HEK293 (cell line): ENCODE measurements around the gene DCBLD2.

Experiments used
- ATF2 ChIP-seq: fragments of 450-650 bp; formaldehyde crosslinking; IDR thresholded peaks from 2 replicates; pipeline ENCODE4 v1.5.1; 2016; ENCODE audit warnings: missing biosample characterization, missing genetic modification characterization, low read depth
- CTCF ChIP-seq: fragments of 450-650 bp; formaldehyde crosslinking; IDR thresholded peaks from 2 replicates; pipeline ENCODE4 v1.5.1; 2016; ENCODE audit warnings: missing biosample characterization, missing genetic modification characterization
- GLI4 ChIP-seq: fragments of 450-650 bp; formaldehyde crosslinking; IDR thresholded peaks from 2 replicates; pipeline ENCODE4 v1.5.1; 2016; ENCODE audit warnings: missing biosample characterization, missing genetic modification characterization
- RBAK ChIP-seq: fragments of 450-650 bp; formaldehyde crosslinking; IDR thresholded peaks from 2 replicates; pipeline ENCODE4 v1.5.1; 2016; ENCODE audit warnings: missing biosample characterization, missing genetic modification characterization
- ZBTB21 ChIP-seq: fragments of 450-650 bp; formaldehyde crosslinking; IDR thresholded peaks from 2 replicates; pipeline ENCODE4 v1.5.1; 2017; ENCODE audit warnings: missing biosample characterization, missing genetic modification characterization
- ZNF114 ChIP-seq: fragments of 450-650 bp; formaldehyde crosslinking; IDR thresholded peaks from 2 replicates; pipeline ENCODE4 v1.5.0; 2017; ENCODE audit warnings: missing biosample characterization, missing genetic modification characterization
- ZNF549 ChIP-seq: fragments of 450-650 bp; IDR thresholded peaks from 2 replicates; pipeline ENCODE4 v1.5.1; 2018; ENCODE audit warnings: missing biosample characterization, missing genetic modification characterization, mild to moderate bottlenecking, inconsistent platforms, moderate library complexity
- ZNF629 ChIP-seq: fragments of 450-650 bp; formaldehyde crosslinking; IDR thresholded peaks from 2 replicates; pipeline ENCODE4 v1.5.1; 2017; ENCODE audit warnings: missing biosample characterization, missing genetic modification characterization
- ZNF670 ChIP-seq: fragments of 450-650 bp; formaldehyde crosslinking; IDR thresholded peaks from 2 replicates; pipeline ENCODE4 v1.5.1; 2016; ENCODE audit warnings: missing biosample characterization, missing genetic modification characterization, low read depth
- TF ChIP-seq, protein P1 (sequence below): fragments of 450-650 bp; formaldehyde crosslinking; IDR thresholded peaks from 2 replicates; pipeline ENCODE4 v1.5.1; 2016; ENCODE audit warnings: missing biosample characterization, missing genetic modification characterization
- TF ChIP-seq, protein P2 (sequence below): IDR thresholded peaks from 2 replicates; pipeline ENCODE4 v1.6.1; 2011; ENCODE audit warnings: mild to moderate bottlenecking, low read depth, low read length, borderline replicate concordance

GRCh38 chr3:98912448-98912847 is 11.0 kb upstream of the DCBLD2 start:
- TF ChIP-seq ZNF670 (tag by site-specific recombination) (no peak), ZNF549 (no peak), ZNF114 (no peak), GLI4 (tag by site-specific recombination) (no peak), ATF2 (tag by site-specific recombination) (no peak), ZBTB21 (no peak), RBAK (tag by site-specific recombination) (no peak), CTCF (tag by site-specific recombination) (no peak), ZNF629 (no peak)
- TF ChIP-seq, protein P1, sequence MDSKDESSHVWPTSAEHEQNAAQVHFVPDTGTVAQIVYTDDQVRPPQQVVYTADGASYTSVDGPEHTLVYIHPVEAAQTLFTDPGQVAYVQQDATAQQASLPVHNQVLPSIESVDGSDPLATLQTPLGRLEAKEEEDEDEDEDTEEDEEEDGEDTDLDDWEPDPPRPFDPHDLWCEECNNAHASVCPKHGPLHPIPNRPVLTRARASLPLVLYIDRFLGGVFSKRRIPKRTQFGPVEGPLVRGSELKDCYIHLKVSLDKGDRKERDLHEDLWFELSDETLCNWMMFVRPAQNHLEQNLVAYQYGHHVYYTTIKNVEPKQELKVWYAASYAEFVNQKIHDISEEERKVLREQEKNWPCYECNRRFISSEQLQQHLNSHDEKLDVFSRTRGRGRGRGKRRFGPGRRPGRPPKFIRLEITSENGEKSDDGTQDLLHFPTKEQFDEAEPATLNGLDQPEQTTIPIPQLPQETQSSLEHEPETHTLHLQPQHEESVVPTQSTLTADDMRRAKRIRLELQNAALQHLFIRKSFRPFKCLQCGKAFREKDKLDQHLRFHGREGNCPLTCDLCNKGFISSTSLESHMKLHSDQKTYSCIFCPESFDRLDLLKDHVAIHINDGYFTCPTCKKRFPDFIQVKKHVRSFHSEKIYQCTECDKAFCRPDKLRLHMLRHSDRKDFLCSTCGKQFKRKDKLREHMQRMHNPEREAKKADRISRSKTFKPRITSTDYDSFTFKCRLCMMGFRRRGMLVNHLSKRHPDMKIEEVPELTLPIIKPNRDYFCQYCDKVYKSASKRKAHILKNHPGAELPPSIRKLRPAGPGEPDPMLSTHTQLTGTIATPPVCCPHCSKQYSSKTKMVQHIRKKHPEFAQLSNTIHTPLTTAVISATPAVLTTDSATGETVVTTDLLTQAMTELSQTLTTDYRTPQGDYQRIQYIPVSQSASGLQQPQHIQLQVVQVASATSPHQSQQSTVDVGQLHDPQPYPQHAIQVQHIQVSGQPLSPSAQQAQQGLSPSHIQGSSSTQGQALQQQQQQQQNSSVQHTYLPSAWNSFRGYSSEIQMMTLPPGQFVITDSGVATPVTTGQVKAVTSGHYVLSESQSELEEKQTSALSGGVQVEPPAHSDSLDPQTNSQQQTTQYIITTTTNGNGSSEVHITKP (tag by site-specific recombination), result no peak
- TF ChIP-seq, protein P2, sequence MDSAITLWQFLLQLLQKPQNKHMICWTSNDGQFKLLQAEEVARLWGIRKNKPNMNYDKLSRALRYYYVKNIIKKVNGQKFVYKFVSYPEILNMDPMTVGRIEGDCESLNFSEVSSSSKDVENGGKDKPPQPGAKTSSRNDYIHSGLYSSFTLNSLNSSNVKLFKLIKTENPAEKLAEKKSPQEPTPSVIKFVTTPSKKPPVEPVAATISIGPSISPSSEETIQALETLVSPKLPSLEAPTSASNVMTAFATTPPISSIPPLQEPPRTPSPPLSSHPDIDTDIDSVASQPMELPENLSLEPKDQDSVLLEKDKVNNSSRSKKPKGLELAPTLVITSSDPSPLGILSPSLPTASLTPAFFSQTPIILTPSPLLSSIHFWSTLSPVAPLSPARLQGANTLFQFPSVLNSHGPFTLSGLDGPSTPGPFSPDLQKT, result no peak
